HG02678 (cell line): Measurements from ENCODE around the gene ENTPD7.
"Not testable (repeated sequence)": the region's sequence is repeated elsewhere in the genome, so short reads cannot be mapped to it uniquely, and the experiment has no call there.

ENCODE experiments used
- ATAC-seq: cut with Tn5 transposase; IDR thresholded peaks from one replicate; pipeline ENCODE4 v1.9.1; 2021; ENCODE audit warnings: mild to moderate bottlenecking, moderate library complexity; ENCODE audit not compliant: unreplicated experiment

The ENTPD7 gene

DNA sequence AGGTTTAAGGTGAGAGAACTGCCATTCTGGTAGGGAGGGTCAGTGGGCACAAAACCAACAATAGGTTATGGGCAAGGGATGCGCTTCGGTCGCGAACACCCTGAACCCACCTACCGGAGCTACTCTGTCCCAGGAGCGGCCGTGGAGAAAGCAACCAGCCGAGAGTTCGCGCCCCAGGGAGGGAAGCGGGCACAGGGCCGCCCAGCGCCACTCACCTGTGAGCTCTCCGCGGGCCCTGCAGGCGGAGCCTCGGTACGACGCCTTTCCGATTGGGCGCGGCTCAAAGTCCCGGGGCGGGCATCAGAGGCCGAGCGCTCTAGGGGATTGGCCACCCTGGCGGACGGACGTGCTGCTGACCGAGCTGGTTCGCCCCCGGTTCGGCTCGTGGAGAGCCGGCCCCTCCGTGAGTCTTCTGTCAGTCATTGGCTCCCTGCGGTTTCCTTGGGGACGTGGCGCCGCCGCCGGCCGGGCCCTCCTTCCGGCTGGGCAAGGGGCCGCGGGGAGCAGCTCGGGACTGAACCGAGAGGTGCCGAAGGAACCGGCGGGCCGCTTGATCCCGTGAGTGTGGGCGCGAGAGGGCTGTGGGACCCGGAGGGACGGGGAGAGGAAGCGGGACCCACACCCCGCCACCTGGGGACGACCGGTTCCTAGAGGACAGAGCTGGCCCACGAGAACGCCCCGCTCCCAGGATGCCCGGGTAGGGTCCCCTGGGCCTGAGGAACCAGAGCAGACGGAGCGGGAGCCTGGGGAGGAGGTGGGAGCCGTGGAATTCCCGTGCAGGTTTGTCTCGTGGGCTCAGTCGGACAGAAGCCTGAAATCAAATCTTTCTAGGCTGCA is at the start of gene ENTPD7:
ENTPD7 (plus strand) TSS at position 479 of the 837 bp plus-strand sequence. CDS start 448 bp downstream, outside the sequence.
- ATAC-seq: peak; percentile 99

DNA sequence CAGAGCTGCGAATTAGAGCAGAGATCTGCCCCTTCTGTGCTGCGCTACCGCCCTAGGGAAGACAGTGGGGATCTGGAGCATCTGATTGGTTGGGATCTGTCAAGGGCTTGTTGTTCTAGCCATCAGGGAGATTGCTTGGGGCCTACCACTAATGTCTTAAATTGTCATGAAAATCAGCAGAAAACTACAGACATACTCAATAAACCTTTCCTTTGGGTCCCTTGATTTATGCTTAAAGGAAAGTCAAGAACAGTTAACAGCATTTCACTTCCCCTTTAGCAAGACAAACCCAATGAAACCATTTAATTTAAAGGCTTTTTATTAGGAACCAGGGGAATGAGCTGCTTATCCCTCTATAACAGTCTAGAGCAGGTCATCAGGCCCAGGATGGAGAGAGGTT is 49.1 kb upstream of the ENTPD7 start:
- ATAC-seq: no peak

DNA sequence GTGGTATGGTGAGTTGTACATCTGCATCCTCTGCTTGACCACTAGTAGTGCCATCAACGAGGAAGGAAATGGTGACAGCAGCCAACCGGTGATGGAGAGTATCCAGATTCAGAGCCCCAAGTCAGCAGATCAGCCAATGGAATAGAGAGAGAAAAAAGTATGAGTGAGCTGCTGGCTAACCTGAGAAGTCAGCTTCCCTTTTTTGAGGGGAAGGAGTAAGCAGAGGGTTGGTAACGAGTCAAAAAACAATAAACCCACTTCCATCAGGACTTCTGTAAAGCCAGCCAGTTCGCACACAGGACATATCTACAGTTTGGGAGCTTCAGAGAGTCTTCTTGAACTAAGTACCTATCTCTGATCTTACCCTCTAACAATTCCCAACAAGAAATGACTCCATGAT is 48.0 kb upstream of the ENTPD7 start:
- no peak for ATAC-seq

- no peak for ATAC-seq
These were observed 47.0 kb upstream of the ENTPD7 start for GRCh38 chr10:99612167-99612831.

GRCh38 chr10:99615426-99615825 is 43.9 kb upstream of the ENTPD7 start:
- ATAC-seq: no peak

DNA sequence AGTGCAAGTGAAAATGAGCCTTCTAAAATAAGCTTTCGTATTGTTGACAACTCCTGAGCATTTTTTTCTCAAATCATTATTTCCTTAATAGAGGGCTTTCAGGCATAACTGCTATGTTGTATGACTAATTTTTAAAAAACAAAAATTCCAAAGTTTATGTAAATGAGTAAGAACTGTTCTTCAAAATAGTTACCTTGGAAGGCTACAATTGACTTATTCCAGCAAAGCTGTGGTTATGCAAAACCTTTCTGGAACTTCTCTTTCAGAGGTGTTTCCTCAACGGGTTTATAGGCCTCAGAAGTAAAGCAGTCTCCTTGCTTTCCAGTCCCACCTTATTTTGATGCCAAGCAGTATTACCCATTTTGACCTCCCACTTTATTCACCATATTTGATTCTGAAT is 41.6 kb upstream of the ENTPD7 start:
- no peak for ATAC-seq

- ATAC-seq: no peak
These were observed 40.1 kb upstream of the ENTPD7 start for GRCh38 chr10:99619090-99619800.

DNA sequence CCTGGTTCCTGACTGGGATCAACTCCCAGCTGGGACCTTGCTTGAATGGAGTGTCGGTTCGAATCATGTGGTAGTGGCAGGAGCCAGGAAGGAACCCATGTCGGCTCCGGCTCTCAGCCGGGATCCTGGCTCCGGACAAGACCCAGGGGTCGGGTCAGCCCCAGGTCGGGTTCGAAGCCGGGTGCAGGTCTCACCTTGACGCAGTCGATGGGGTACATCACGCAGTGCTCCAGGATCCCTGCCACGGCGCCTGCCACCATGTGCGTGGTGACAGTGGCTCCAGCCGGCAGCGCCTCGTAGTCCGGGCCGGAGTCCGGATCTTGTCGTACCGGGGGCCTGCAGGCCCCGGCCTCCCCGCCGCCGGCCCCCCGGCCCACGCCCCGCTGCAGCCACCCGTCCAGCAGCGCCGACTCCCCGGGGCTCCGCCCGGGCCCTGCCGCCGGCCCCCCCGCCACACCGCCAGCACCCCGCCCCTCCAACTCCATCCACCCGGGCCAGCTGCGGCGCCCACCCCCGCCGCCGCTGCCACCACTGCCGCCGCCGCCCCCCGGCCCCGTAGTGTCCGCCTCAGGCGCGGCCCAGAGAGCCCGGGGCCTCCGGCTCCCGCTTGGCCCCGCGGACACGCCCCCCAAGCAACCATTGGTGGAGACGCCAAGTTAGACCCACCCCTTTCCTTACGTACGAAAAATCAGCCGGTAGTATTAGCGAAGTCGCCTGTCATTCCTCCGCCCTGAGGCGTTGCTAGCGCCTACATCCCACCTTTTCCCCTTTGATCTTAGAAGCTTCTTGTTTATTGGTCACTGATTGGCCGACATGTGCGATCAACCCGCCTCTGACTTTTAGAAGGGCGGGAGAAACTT is 39.2 kb upstream of the ENTPD7 start, which contains the start of gene SLC25A28:
SLC25A28 (minus strand) TSS at position 589 of the 860 bp plus-strand sequence; CDS start at position 485, 104 bp downstream.
- peak; percentile 76 for ATAC-seq

- ATAC-seq: peak; percentile 84
These were observed 38.4 kb upstream of the ENTPD7 start for GRCh38 chr10:99620711-99621453.

DNA sequence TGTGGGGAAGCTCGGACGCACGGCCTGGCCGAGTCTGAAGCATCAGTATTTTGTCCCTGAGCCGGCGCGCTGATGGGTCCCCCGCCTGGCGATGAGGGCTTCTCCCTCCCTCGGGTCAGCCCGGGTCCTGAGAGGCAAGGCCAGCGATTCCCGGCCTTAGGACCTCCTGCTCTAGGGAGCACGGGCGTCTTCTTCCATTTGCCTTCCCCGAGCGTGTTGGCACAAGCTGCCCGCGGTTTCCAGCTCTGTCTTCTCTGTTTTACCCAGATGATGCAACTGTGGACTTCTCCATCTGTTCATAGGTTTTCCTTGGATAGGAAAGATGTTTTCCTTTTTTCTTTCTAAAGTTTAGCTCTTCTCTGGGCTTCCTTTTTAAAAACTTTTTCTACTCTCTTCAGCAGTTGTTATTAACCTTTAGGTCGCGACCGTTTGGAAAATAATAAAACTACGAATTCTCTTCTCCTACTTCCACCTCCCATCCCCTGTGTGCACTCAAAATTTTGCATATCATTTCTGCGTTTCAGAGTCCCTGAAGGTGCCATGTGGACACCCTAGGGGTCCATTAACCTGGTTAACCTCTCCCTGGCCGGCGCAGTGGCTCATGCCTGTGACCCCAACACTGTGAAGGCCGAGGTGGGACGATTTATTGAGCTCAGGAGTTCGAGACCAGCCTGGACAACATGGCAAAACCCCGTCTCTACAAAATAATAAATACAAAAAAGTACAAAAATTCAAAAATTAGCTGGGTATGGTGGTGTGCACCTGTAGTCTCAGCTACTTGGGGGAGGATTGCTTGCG is 37.7 kb upstream of the ENTPD7 start:
- no peak for ATAC-seq

DNA sequence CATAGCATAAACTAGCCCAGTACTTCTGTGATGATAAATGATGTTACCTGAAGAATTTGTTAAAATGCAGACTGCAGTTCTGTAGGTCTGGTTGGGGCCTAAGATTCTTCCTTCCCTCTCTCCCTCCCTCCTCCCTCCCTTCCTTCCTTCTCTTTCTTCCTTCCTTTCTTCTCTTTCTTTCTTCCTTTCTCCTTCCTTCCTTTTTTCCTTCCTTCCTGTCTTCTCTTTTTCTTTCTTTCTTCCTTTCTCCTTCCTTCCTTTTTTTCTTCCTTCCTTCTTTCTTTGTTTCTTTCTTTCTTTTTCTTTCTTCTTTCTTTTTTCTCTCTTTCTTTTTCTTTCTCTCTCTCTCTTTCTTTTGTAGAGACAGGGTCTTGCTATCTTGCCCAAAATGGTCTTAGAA is 35.4 kb upstream of the ENTPD7 start:
- no peak for ATAC-seq

GRCh38 chr10:99625124-99625523 is 34.2 kb upstream of the ENTPD7 start:
- ATAC-seq: not testable (repeated sequence)

GRCh38 chr10:99628923-99629624 is 30.2 kb upstream of the ENTPD7 start:
- no peak for ATAC-seq

GRCh38 chr10:99629625-99629978 is 29.7 kb upstream of the ENTPD7 start:
- no peak for ATAC-seq

- ATAC-seq: no peak
These were observed 28.9 kb upstream of the ENTPD7 start for GRCh38 chr10:99630433-99630832.

DNA sequence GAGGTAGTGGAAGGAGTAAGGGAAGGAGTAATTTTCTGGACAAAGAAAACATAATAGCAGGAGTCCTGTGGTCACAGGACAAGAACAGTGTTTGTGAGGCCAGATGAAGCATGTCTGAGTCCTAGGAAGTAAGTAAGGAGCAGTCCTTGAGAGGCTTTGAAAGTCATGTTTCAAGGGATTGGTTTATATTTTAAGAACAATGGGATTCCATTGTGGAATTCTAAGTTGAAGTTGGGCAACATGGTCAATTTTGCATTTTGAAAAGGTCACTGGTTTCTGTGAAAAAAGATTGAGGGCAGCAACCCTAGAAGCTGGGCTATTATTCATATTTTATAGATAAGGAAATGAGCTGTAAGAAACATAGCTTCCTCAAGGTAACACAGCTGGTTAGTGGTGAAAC is 28.3 kb upstream of the ENTPD7 start:
- no peak for ATAC-seq

DNA sequence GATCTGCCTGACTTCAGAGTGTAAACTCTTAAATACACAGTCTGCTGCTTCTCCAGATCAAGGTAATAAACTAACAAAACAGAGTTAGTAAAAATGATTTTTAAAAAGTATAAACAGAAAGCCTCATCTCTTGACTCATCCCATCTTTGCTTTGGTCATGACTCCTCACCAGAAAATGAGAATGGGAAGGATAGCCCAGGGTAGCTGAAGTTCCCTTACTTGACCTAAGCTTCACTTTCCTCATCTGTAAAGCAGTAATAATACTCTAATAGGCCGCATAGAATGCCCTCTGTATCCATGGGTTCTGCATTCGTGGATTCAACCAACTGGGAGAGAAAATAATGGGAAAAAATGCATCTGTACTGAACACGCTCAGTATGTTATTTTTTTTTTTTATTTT is 27.8 kb upstream of the ENTPD7 start:
- no peak for ATAC-seq

GRCh38 chr10:99633832-99634231 is 25.5 kb upstream of the ENTPD7 start:
- no peak for ATAC-seq
